Esophagus muscularis mucosa (tissue), 4 donors: ENCODE data around the gene BDNF. TPM values are rescaled to one million over a fixed set of nuclear protein-coding genes. Genes with fewer than 3 reads are reported as not detected.

ENCODE experiments used
- DNase-seq: peaks from one replicate; pipeline ENCODE4 v3.0.0-alpha.2; 2017; ENCODE audit errors: extremely low spot score
- H3K27ac ChIP-seq, 4 donors: fragments of 200-600 bp; sonication (generic); replicated peaks in 1 of 4; 1 replicate in 3 of 4; 2 replicates in 1 of 4; pipeline ENCODE4 v1.5.1; 2016 to 2019; ENCODE audit warnings: mild to moderate bottlenecking in 1 of 4
- H3K27me3 ChIP-seq, 4 donors: fragments of 200-600 bp; sonication (generic); one replicate each; pipeline versions ENCODE4 v1.5.1 to v1.6.0; 2016 to 2019
- H3K36me3 ChIP-seq, 4 donors: fragments of 200-600 bp; sonication (generic); one replicate each; pipeline ENCODE4 v1.5.1; 2016 to 2019
- H3K4me1 ChIP-seq, 4 donors: fragments of 200-600 bp; sonication (generic); one replicate each; pipeline ENCODE4 v1.5.1; 2016 to 2019
- H3K4me3 ChIP-seq, 4 donors: fragments of 200-600 bp; sonication (generic); 1 replicate in 2 of 4; 2 replicates in 2 of 4; pipeline ENCODE4 v1.5.1; 2016 to 2019; ENCODE audit warnings: mild to moderate bottlenecking in 4 of 4, moderate library complexity in 1 of 4
- H3K9me3 ChIP-seq, 4 donors: fragments of 200-600 bp; sonication (generic); 1 replicate in 3 of 4; 2 replicates in 1 of 4; pipeline ENCODE4 v1.5.1; 2016 to 2019
- EP300 ChIP-seq: sonication (generic); formaldehyde crosslinking; IDR thresholded peaks from one replicate; pipeline ENCODE4 v1.6.1; 2017; ENCODE audit warnings: antibody characterized with exemption
- POLR2A ChIP-seq: fragments of 450-650 bp; IDR thresholded peaks from one replicate; pipeline ENCODE4 v1.6.1; 2017; ENCODE audit warnings: antibody characterized with exemption, moderate library complexity, mild to moderate bottlenecking, low read depth
- POLR2AphosphoS5 ChIP-seq, 2 donors: sonication (generic); formaldehyde crosslinking; IDR thresholded peaks; one replicate each; pipeline ENCODE4 v1.6.1; 2017; ENCODE audit warnings: antibody characterized with exemption in 2 of 2
- WGBS: methylation state at CpG from one replicate; pipeline ENCODE4 v1.1.5; 2018; 5-methylcytosine and 5-hydroxymethylcytosine counted together
- intact Hi-C: fragments of 100-400 bp; cut with DNase I; formaldehyde crosslinking; loops from one replicate; pipeline ENCODE4 v1.15.1; 2023
- total RNA-seq, 4 donors: library from RNA; depleted of rRNA; stranded (reverse); fragments of >200 nt; gene quantifications; one replicate each; pipeline versions ENCODE4 v1.1.0 to v1.2.1, GENCODE V29; 2016
- TF ChIP-seq, protein P1 (sequence below), 3 experiments: fragments of 200-600 bp in 2 of 3; fragments of 450-650 bp in 1 of 3; sonication (generic) in 2 of 3; IDR thresholded peaks; one replicate each; pipeline ENCODE4 v1.5.1; 2017 to 2019; ENCODE audit warnings: antibody characterized with exemption in 3 of 3, mild to moderate bottlenecking in 2 of 3, moderate library complexity in 1 of 3

BDNF gene
- total RNA-seq, 4 donors from 2014 or later, result 0.17 to 0.23 (median 0.19) TPM; not detected in 1

DNA sequence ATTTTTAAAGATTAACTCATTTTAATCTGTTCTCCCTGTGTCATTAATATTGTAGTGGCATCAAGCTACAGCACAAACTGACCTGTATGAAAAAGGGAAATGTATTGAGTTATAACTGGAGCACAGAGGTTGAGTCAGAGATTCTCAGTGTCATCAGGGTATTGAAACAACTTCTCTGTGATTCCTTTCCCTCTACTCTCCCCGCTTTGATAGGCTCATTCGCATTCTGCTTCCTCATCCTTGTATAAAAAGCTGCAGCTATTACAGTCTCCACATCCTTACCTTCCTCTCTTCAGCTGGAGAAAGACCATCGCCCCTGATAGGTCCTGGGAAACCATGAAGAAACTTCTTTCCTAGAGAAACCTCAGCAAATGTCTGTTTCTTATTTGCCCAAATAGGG lies 90.0 kb downstream of the BDNF start:
- H3K36me3 ChIP-seq, result no peaks in the 10 kb centered on the region
- H3K4me1 ChIP-seq, result peaks cover 0 to 8% (median 3%) of the 10 kb centered on the region in 4 donors
- WGBS, result 97% methylated on average over 3 of the region's 3 CpGs
- H3K27me3 ChIP-seq, result no peaks in the 10 kb centered on the region
- intact Hi-C loops, result no loop called here
- H3K4me3 ChIP-seq, result no peak overlapping the region
- H3K27ac ChIP-seq, result no peak overlapping the region
- no peak for DNase-seq
- TF ChIP-seq EP300, result no peak
- no peak for TF ChIP-seq POLR2A
- no peak for TF ChIP-seq POLR2AphosphoS5 (IDR thresholded peaks at IDR 0.05)
- TF ChIP-seq, protein P1, sequence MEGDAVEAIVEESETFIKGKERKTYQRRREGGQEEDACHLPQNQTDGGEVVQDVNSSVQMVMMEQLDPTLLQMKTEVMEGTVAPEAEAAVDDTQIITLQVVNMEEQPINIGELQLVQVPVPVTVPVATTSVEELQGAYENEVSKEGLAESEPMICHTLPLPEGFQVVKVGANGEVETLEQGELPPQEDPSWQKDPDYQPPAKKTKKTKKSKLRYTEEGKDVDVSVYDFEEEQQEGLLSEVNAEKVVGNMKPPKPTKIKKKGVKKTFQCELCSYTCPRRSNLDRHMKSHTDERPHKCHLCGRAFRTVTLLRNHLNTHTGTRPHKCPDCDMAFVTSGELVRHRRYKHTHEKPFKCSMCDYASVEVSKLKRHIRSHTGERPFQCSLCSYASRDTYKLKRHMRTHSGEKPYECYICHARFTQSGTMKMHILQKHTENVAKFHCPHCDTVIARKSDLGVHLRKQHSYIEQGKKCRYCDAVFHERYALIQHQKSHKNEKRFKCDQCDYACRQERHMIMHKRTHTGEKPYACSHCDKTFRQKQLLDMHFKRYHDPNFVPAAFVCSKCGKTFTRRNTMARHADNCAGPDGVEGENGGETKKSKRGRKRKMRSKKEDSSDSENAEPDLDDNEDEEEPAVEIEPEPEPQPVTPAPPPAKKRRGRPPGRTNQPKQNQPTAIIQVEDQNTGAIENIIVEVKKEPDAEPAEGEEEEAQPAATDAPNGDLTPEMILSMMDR (IDR thresholded peaks at IDR 0.05), result no peak
- H3K9me3 ChIP-seq, result no peaks in the 10 kb centered on the region

DNA sequence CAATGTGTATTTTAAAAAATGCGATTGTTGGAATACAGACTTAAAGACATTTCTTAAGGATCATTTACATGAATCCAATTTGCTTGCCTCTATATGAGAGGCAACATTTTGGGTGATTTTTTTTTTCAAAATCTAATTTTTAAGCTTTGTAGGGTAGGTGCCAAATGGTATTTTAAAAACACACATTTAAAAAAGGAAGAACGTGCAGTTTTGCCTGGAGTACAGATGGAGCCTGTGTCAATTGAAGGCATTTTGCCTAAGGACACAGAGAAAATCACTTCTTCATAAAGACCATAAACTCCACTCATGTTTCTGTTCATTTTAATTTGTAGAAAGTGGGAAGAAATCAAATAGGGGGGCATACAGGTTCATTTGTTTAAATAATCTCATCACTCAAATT lies 91.3 kb downstream of the BDNF start:
- H3K4me3 ChIP-seq, result no peak overlapping the region
- intact Hi-C loops, result no loop called here
- H3K27me3 ChIP-seq, result no peaks in the 10 kb centered on the region
- H3K4me1 ChIP-seq, result peaks cover 0 to 8% (median 3%) of the 10 kb centered on the region in 4 donors
- 87% methylated on average over 2 of the region's 2 CpGs for WGBS
- DNase-seq, result no peak
- no peaks in the 10 kb centered on the region for H3K9me3 ChIP-seq
- H3K36me3 ChIP-seq, result no peaks in the 10 kb centered on the region
- H3K27ac ChIP-seq, result no peak overlapping the region
- no peak for TF ChIP-seq EP300
- TF ChIP-seq POLR2A, result no peak
- no peak for TF ChIP-seq POLR2AphosphoS5 (IDR thresholded peaks at IDR 0.05)
- TF ChIP-seq, protein P1 (IDR thresholded peaks at IDR 0.05), result no peak

DNA sequence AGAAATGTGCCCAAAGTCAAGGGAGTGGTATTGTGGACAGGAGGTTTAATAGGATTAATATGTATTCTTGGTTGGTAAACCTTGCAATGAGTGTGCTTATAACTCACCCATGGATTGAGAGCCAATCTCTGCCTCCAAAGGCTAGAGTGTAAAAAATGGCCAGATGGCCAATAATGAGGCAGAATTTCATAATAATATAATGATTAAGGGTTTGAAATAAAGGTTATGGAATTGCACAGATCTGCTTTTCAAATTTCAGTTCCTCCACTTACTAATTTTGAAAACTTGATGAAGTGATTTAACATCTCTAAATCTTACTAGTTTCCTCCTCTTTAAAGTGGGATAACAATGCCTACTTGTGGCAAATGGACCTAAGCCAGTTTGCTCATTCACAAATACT lies 94.8 kb downstream of the BDNF start:
- intact Hi-C loops, result no loop called here
- Histone ChIP-seq H3K9me3 (no peaks in the 10 kb centered on the region), H3K27ac (no peak overlapping the region), H3K27me3 (no peaks in the 10 kb centered on the region), H3K36me3 (no peaks in the 10 kb centered on the region), H3K4me1 (no peaks in the 10 kb centered on the region), H3K4me3 (no peak overlapping the region)
- TF ChIP-seq POLR2A, result no peak
- DNase-seq, result no peak

Other genes with a start within 250 kb of the BDNF start
- 10 to 100 TPM; 24.9 to 37.6 (median 27.6) TPM for gene LGR4, start 227.7 kb downstream of the BDNF start, total RNA-seq
- 10 to 100 TPM; 33.2 to 46.3 (median 44.0) TPM for gene LIN7C, start 193.7 kb downstream of the BDNF start, total RNA-seq